ENCODE measurements around the gene HNRNPA3.

HNRNPA3 gene

DNA sequence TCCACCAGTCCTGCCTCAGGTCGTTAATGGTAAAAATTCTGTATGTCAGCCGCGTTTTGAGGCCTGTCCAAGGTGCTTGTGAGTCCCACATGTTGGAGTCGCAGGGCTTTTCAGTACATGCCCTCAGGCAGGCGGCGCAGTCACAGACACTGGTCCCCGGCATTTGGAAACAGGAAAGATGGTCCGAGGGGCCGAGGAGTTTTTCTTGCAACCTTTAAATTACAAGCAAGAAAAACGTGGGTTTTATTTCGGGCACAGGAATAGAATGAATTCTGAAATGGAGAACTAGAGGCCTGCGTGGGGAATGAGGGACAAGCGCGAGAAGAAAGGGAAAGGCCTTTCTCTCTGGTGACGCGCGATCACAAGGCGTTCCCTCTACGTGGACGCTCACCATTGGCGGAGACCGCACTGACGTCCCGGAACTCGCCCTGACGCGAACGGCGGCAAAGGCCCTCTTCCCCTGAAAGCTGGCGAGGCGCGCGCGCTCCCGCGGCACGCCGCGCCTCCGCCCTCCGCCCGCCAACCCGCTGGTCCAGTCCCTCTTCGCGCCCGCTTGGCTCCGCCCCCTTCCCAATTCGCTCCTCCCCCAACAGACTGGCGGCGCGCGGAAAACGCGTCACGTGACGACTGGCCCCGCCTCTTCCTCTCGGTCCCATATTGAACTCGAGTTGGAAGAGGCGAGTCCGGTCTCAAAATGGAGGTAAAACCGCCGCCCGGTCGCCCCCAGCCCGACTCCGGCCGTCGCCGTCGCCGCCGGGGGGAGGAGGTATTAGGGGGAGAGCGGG lies at the start of gene HNRNPA3:
TSS of gene HNRNPA3 (plus strand) at position 689 of the 785 bp plus-strand sequence. CDS start at position 695, 6 bp downstream.
- TF ChIP-seq GATA3 (IDR thresholded peaks at IDR 0.05; ENCODE audit: low read depth, low read length) (no peak), GATA2 (IDR thresholded peaks at IDR 0.05; ENCODE audit: low read depth, low read length) (no peak)

DNA sequence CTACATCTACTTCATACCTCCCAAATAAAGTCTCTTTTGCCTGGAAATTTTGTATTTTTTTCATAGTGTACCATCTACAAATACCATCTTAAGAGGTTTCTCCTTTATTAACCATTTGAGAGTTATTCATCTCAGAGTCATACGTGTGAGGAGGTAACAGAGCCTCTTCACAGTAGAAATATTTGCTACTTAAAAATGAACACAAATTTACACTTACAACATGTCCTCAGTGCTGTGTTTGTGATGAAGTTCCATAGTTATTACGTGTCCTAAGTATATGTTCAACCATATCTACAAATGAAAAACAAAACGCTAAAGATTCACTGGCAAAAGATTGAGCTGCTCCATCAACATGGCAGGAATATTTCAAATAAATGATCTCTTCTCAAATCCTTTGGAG lies 48.5 kb upstream of the HNRNPA3 start:
- TF ChIP-seq GATA3 (IDR thresholded peaks at IDR 0.05; ENCODE audit: low read depth, low read length) (no peak), GATA2 (IDR thresholded peaks at IDR 0.05; ENCODE audit: low read depth, low read length) (no peak)

- TF ChIP-seq GATA2 (IDR thresholded peaks at IDR 0.05; ENCODE audit: low read depth, low read length) (0 out of 2 replicates have a peak, but pooled peaks have one; percentile 44), GATA3 (IDR thresholded peaks at IDR 0.05; ENCODE audit: low read depth, low read length) (no peak)
Observed at GRCh38 chr2:177164584-177165052, 48.0 kb upstream of the HNRNPA3 start.

DNA sequence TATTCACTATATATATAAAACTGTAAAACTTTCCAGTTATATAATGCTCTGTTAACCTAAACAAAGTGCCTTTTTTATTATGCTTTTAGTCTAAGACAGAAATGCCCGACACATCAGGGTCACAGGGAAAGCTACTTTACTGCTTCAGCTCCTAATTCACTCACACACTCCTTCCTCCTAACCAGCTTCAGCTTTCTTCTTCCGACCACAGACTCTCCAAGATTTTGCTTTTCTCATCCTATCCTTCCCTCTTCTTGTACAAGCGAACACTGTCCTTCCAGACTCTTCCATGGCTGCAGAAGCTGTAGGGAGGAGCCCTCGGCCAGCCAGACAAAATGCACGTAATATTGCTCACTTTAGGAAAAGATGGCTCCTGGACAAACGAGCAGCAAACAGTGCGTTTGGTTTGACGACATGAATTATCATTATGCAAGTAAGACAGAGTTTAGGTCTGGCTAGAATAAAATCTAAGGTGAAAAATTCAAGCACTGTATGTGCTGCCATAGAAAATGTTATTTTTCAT lies 47.5 kb upstream of the HNRNPA3 start:
- no peak for TF ChIP-seq GATA2 (IDR thresholded peaks at IDR 0.05; ENCODE audit: low read depth, low read length)
- TF ChIP-seq GATA3 (IDR thresholded peaks at IDR 0.05; ENCODE audit: low read depth, low read length) = no peak

- TF ChIP-seq GATA2 (IDR thresholded peaks at IDR 0.05; ENCODE audit: low read depth, low read length) = no peak
- TF ChIP-seq GATA3 (IDR thresholded peaks at IDR 0.05; ENCODE audit: low read depth, low read length) = no peak
Observed at GRCh38 chr2:177165721-177166711, 46.6 kb upstream of the HNRNPA3 start.

GRCh38 chr2:177169810-177170514 lies 42.6 kb upstream of the HNRNPA3 start:
- TF ChIP-seq GATA3 (IDR thresholded peaks at IDR 0.05; ENCODE audit: low read depth, low read length) (no peak), GATA2 (IDR thresholded peaks at IDR 0.05; ENCODE audit: low read depth, low read length) (no peak)

DNA sequence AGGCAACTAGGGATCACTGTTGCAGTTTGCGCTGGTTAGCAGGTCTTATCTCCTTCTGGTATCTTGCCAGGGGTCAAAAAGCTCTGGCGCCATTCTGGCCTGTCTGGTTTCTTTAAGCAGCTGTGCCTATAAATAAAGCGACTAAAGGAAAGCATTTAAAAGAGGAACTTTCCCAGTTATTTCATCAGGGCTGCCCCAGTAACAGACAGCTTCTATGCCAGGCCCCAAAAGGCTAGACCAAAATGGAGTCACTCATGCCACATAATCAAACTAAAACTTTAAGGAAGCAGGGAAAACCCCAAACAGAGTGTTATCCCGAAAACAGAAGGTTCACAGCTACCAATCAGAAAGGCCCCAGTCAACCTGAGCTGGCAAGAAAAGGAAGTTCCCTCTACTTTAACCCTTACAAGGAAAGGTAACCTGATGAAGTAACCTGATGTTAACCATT lies 41.2 kb upstream of the HNRNPA3 start:
- TF ChIP-seq GATA3 (IDR thresholded peaks at IDR 0.05; ENCODE audit: low read depth, low read length) (no peak), GATA2 (IDR thresholded peaks at IDR 0.05; ENCODE audit: low read depth, low read length) (no peak; the same call in 1 of the 2 replicates)

- TF ChIP-seq GATA3 (IDR thresholded peaks at IDR 0.05; ENCODE audit: low read depth, low read length) (no peak), GATA2 (IDR thresholded peaks at IDR 0.05; ENCODE audit: low read depth, low read length) (no peak)
Observed at GRCh38 chr2:177172034-177172880, 40.3 kb upstream of the HNRNPA3 start.

- TF ChIP-seq GATA2 (IDR thresholded peaks at IDR 0.05; ENCODE audit: low read depth, low read length) (no peak), GATA3 (IDR thresholded peaks at IDR 0.05; ENCODE audit: low read depth, low read length) (no peak)
Observed at GRCh38 chr2:177174486-177174885, 38.1 kb upstream of the HNRNPA3 start.

- TF ChIP-seq GATA2 (IDR thresholded peaks at IDR 0.05; ENCODE audit: low read depth, low read length) = no peak
- no peak for TF ChIP-seq GATA3 (IDR thresholded peaks at IDR 0.05; ENCODE audit: low read depth, low read length)
Observed at GRCh38 chr2:177175917-177176668, 36.5 kb upstream of the HNRNPA3 start.

DNA sequence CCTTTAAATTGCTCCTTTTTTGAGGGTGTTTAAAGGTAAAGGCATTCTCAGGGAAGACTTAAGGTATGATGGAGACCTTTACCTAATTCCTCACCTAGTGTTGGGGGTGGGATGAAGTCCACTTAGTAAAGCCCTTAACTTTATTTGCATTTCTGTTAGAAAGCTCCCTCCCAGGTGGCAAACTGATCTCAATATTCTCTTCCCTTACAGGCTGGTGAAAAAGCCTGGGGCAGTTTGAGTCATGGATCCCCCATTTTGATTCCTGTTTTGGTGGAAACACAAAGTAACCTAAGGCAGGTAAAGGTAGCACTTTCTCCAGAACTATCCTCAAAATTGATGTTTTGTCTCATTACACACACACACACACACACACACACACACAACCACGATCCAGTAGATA lies 33.8 kb upstream of the HNRNPA3 start:
- TF ChIP-seq GATA2 (IDR thresholded peaks at IDR 0.05; ENCODE audit: low read depth, low read length) = no peak
- TF ChIP-seq GATA3 (IDR thresholded peaks at IDR 0.05; ENCODE audit: low read depth, low read length) = no peak

GRCh38 chr2:177179227-177179626 lies 33.4 kb upstream of the HNRNPA3 start:
- TF ChIP-seq GATA3 (IDR thresholded peaks at IDR 0.05; ENCODE audit: low read depth, low read length) (no peak), GATA2 (IDR thresholded peaks at IDR 0.05; ENCODE audit: low read depth, low read length) (no peak)
